Tibial artery (tissue), 4 donors: Measurements from ENCODE around the gene DNASE1L3.

ENCODE experiments used
- DNase-seq, 2 donors: peaks; one replicate each; pipeline ENCODE4 v3.0.0-alpha.2; 2019
- H3K27ac ChIP-seq, 2 donors: fragments of 200-600 bp; sonication (generic) in 1 of 2; 1 replicate in 1 of 2; 2 replicates in 1 of 2; pipeline ENCODE4 v1.5.1; 2018 to 2019; ENCODE audit warnings: mild to moderate bottlenecking in 1 of 2
- H3K27me3 ChIP-seq, 2 donors: fragments of 200-600 bp; sonication (generic) in 1 of 2; one replicate each; pipeline versions ENCODE4 v1.5.1 to v1.6.0; 2016 to 2019
- H3K36me3 ChIP-seq, 3 donors: fragments of 200-600 bp; sonication (generic) in 2 of 3; one replicate each; pipeline ENCODE4 v1.5.1; 2016 to 2019; ENCODE audit warnings: mild to moderate bottlenecking in 2 of 3
- H3K4me1 ChIP-seq, 4 donors: fragments of 200-600 bp; sonication (generic) in 2 of 4; 1 replicate in 3 of 4; 2 replicates in 1 of 4; pipeline ENCODE4 v1.5.1; 2016 to 2019
- H3K4me3 ChIP-seq, 2 donors: fragments of 200-600 bp; sonication (generic) in 1 of 2; 1 replicate in 1 of 2; 2 replicates in 1 of 2; pipeline ENCODE4 v1.5.1; 2018 to 2019; ENCODE audit warnings: mild to moderate bottlenecking in 2 of 2
- H3K9me3 ChIP-seq, 3 donors: fragments of 200-600 bp; sonication (generic) in 1 of 3; one replicate each; pipeline ENCODE4 v1.5.1; 2016 to 2019
- intact Hi-C: fragments of 100-400 bp; cut with DNase I; formaldehyde crosslinking; loops from one replicate; pipeline ENCODE4 v1.15.0; 2023; ENCODE audit warnings: low total_unique reads
- TF ChIP-seq, protein P1 (sequence below), 2 experiments: fragments of 200-600 bp in 1 of 2; fragments of 450-650 bp in 1 of 2; IDR thresholded peaks; one replicate each; pipeline ENCODE4 v1.5.1; 2017 to 2019; ENCODE audit warnings: antibody characterized with exemption in 2 of 2, mild to moderate bottlenecking in 1 of 2, moderate library complexity in 1 of 2

DNASE1L3 gene

DNA sequence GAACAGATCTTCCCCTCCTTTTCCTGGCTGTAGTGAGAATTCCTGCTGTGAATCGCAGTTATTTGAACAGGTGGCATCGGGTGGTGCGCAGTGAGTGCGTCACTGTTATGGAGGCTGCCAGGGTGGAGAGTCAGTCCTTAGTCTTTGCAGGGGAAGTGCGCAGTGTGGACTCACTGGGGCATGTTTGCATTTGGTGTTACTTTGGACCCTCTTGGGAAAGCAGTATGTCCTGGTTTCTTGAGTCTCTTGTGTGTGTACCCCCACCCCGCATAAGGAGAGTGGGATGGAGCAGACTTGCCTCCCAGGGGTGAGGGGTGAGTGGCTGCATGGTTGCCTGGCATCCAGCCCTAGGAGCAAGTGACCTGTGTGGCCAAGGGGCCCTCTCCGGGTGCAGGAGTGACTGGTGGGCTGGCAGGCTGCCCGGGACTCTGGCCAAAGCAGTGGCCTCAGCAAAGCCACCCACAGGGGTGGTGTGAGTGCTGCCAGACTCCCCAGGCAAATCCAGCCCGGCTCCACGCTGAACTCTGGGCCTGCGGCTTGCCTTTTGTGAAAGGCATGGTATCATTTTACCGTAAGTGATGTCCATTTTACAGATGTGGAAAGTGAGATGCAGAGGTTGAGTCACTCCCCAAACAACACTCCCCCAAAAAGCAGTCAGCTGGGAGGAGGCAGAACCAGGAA is 46.4 kb downstream of the DNASE1L3 start:
- intact Hi-C loops = loop anchor here (10.0 kb wide), 1 partner anchor 300 kb away; no protein-coding TSS in a partner anchor
- Histone ChIP-seq H3K27me3 (no peaks in the 10 kb centered on the region), H3K36me3 (peaks cover 19 to 59% (median 44%) of the 10 kb centered on the region in 3 donors), H3K4me3 (no peak overlapping the region), H3K27ac (peak overlapping the region; percentile 69 to 84), H3K9me3 (no peaks in the 10 kb centered on the region), H3K4me1 (peaks cover 0 to 56% (median 32%) of the 10 kb centered on the region in 4 donors)
- DNase-seq = peak in 1 of 2 donors; percentile 88
- TF ChIP-seq, protein P1, sequence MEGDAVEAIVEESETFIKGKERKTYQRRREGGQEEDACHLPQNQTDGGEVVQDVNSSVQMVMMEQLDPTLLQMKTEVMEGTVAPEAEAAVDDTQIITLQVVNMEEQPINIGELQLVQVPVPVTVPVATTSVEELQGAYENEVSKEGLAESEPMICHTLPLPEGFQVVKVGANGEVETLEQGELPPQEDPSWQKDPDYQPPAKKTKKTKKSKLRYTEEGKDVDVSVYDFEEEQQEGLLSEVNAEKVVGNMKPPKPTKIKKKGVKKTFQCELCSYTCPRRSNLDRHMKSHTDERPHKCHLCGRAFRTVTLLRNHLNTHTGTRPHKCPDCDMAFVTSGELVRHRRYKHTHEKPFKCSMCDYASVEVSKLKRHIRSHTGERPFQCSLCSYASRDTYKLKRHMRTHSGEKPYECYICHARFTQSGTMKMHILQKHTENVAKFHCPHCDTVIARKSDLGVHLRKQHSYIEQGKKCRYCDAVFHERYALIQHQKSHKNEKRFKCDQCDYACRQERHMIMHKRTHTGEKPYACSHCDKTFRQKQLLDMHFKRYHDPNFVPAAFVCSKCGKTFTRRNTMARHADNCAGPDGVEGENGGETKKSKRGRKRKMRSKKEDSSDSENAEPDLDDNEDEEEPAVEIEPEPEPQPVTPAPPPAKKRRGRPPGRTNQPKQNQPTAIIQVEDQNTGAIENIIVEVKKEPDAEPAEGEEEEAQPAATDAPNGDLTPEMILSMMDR (IDR thresholded peaks at IDR 0.05) = no peak

DNA sequence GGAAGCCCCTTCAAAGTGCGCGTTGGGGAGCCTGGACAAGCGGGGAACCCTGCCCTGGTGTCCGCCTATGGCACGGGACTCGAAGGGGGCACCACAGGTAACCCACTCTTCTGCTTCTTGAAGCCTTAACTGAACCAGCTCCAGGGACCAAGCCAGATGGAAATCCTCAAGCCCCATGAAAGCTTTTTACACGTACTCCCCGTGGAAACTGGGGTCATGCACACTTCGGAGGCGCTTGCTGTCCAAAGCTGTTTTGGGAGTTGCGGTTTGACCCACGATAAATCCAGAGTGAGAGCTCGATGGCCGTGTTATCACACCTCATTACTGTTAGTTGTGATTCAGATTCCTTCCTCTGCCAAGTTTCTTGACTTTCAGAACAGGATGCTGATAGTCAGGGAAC is 47.5 kb downstream of the DNASE1L3 start:
- TF ChIP-seq, protein P1 (IDR thresholded peaks at IDR 0.05) = no peak
- DNase-seq = no peak
- intact Hi-C loops = loop anchor here (10.0 kb wide), 1 partner anchor 298 kb away; no protein-coding TSS in a partner anchor
- peaks cover 0 to 55% (median 32%) of the 10 kb centered on the region in 4 donors for H3K4me1 ChIP-seq
- peaks cover 14 to 59% (median 45%) of the 10 kb centered on the region in 3 donors for H3K36me3 ChIP-seq
- H3K9me3 ChIP-seq = no peaks in the 10 kb centered on the region
- H3K4me3 ChIP-seq = no peak overlapping the region
- H3K27me3 ChIP-seq = no peaks in the 10 kb centered on the region
- H3K27ac ChIP-seq = peak overlapping the region; percentile 69 to 84

DNA sequence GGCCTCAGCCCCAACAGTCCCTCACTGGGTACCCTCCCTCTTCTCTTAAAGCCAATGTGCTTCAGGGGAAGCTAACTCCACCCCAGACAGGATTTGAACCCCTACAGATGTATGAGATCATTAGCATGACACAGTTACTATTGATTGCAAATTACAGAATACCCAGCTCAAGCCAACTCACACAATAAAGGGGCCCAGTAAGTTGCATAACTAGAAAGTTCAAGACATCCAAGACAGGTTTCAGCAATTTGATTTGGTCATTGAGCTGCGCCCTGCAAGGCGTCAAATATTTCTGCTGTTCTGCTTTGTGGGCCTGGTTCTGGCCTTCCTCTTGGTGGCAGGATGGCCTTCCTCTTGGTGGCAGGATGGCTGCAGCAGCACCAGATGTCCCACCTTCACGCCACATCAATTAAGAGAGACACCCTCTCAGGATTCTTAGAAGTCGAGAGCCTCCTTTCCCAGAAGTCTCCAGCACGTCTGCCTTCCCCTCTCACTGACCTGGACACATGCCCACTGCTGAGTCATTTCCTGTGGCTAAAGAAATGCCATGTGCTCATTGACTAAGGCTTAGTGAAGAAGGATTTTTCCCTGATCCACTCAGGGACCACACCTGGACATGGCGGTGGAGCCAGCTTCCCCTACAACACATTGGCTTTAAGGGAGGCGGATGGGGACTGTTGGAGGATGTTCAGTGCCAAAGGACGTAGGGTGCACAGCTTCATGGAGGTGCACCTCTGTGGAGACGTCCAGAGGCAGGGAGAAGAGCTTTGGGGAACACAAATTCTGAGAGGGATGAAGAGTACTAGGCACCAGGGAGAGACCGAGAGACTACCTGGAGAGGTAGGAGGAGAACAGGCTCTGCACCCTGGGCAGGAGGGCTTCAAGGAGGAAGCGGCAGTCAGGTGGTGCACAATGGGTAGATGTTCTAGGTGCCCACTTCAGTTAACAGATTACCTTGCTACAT is 49.1 kb downstream of the DNASE1L3 start:
- peak; percentile 83 to 90 for DNase-seq
- H3K36me3 ChIP-seq = peaks cover 23 to 65% (median 56%) of the 10 kb centered on the region in 3 donors
- no peak overlapping the region for H3K4me3 ChIP-seq
- peaks cover 0 to 41% (median 22%) of the 10 kb centered on the region in 4 donors for H3K4me1 ChIP-seq
- peak overlapping the region; percentile 46 to 84 for H3K27ac ChIP-seq
- no peaks in the 10 kb centered on the region for H3K27me3 ChIP-seq
- TF ChIP-seq, protein P1 (IDR thresholded peaks at IDR 0.05) = no peak
- intact Hi-C loops = loop anchor here (10.0 kb wide), 1 partner anchor 297 kb away; no protein-coding TSS in a partner anchor
- no peaks in the 10 kb centered on the region for H3K9me3 ChIP-seq

DNA sequence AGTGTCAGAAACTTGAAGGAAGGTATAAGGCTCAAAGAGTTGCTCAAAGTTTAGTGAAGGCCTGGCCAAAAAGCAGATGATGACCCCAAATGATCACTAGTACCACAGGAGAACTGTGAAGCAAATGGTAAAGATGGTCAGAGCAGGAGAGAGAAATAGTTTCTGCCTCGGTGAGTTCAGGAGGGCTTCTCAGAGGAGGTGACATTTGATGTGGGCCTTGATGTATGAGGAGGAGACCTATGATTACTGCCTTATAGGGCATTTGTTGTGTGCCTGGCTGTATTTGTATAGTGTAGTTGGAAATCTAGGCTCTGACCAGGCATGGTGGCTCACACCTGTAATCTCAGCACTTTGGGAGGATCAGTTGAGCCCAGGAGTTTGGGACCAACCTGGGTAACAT is 50.4 kb downstream of the DNASE1L3 start:
- intact Hi-C loops = loop anchor here (10.0 kb wide), 1 partner anchor 296 kb away; no protein-coding TSS in a partner anchor
- Histone ChIP-seq H3K9me3 (no peaks in the 10 kb centered on the region), H3K27ac (no peak overlapping the region), H3K36me3 (peaks cover 36 to 78% (median 70%) of the 10 kb centered on the region in 3 donors), H3K4me3 (no peak overlapping the region), H3K27me3 (no peaks in the 10 kb centered on the region), H3K4me1 (peaks cover 0 to 27% (median 16%) of the 10 kb centered on the region in 4 donors)
- TF ChIP-seq, protein P1 (IDR thresholded peaks at IDR 0.05) = no peak
- no peak for DNase-seq

DNA sequence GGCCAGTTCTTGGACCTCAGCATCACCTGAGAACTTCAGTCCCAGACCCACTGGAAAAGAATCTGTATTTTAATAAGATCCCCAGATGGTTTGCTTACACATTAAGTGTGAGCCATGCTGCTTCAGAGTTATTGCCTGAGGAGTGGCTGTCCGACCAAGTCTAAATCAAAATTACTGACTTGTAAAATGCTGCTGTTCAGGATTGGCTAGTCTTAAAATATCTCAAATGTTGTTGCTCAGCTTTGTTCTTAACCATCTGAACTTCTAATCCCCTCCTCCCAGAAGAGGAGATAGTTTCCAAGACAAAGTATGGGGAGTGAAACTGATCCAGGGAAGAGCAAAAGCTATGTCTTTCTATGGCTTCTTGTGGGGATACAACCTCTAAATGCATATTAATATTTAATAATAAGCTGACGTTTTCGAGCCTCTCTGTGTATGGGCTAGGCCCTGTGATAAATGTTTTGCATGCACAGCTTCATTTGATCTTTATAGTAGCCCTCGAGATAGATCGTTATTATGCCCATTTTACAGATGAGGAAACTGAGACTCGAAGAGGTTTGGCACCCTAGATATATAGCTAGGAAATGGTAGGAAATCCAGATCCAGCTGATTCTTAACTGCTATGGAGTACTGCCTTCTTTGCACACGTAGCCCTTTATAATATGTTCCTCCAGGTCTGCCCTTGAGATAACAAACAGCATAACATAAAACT is 52.2 kb downstream of the DNASE1L3 start:
- intact Hi-C loops = no loop called here
- H3K36me3 ChIP-seq = peaks cover 51 to 93% (median 82%) of the 10 kb centered on the region in 3 donors
- H3K4me1 ChIP-seq = peaks cover 0 to 10% (median 3%) of the 10 kb centered on the region in 4 donors
- DNase-seq = no peak
- no peaks in the 10 kb centered on the region for H3K27me3 ChIP-seq
- no peak overlapping the region for H3K27ac ChIP-seq
- TF ChIP-seq, protein P1 (IDR thresholded peaks at IDR 0.05) = no peak
- H3K9me3 ChIP-seq = no peaks in the 10 kb centered on the region
- no peak overlapping the region for H3K4me3 ChIP-seq
